Frontal cortex (tissue), 4 donors: ENCODE measurements around the gene LAMTOR3. TPM values are rescaled to one million over a fixed set of nuclear protein-coding genes. Genes with fewer than 3 reads are reported as not detected.
"Not testable (repeated sequence)": the region's sequence is repeated elsewhere in the genome, so short reads cannot be mapped to it uniquely, and the experiment has no call there.

ENCODE experiments used
- DNase-seq, 2 donors: peaks; one replicate each; pipeline ENCODE4 v3.0.0; 2012; ENCODE audit warnings: low spot score in 2 of 2
- FAIRE-seq: peaks from 2 replicates; lab custom pipeline; 2012; peaks lifted over from hg19 to GRCh38; lab: Jason Lieb, UNC
- total RNA-seq: library from RNA; depleted of rRNA; stranded (reverse); fragments of >200 nt; gene quantifications from one replicate; pipeline ENCODE4 v1.2.3, GENCODE V29; 2014
- donor health status: control.
- donor health status: control.
- donor health status: control.

The LAMTOR3 gene
- total RNA-seq, 1 donor from 2014 or later, result 56.7 TPM

DNA sequence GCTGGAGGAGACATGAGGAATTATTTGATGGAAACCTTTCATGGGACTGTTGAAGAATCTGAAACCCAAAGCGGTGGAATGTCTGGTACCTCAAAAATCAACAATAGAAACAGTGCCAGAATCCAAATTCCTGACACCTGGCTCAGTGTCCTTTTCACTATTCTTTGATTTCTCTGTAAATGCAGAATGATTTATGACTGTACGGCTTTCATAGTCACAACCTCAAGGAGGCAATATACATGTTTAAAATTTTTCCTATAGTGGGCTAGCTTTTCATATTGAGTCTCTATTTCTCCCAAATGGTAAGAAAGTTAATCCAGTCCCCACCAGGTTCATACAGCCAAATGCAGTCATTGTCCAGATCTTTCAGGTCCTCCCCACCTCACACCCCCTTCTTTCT lies 58.3 kb downstream of the LAMTOR3 start:
- FAIRE-seq, result no peak

GRCh38 chr4:99834569-99834968 lies 59.7 kb downstream of the LAMTOR3 start:
- DNase-seq, result no peak
- no peak for FAIRE-seq

More for the DNA sequence above, 58.3 kb downstream of the LAMTOR3 start:
- no peak for DNase-seq

DNA sequence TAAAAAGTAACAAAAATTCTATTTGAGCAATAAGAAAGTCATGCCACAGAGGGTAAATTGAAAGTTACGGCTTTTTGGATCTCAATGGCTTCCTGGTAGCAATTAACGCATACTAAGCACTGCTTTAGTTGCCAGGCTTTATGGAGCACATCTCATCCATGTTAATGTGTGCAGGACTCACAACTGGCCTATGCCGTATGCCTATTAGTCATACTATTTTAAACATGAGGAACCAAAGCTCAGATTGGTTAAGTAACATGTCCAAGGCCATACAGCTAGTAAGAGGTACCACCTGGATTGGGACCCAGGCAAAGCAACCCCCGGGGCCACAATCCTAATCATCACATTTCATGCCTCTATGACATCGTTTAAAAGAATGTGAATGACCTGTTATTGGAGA lies 60.5 kb downstream of the LAMTOR3 start:
- FAIRE-seq (no peak), DNase-seq (no peak)

- no peak for DNase-seq
- no peak for FAIRE-seq
Observed at GRCh38 chr4:99832758-99833157, 61.5 kb downstream of the LAMTOR3 start.

GRCh38 chr4:99832321-99832720 lies 61.9 kb downstream of the LAMTOR3 start:
- FAIRE-seq, result no peak

DNA sequence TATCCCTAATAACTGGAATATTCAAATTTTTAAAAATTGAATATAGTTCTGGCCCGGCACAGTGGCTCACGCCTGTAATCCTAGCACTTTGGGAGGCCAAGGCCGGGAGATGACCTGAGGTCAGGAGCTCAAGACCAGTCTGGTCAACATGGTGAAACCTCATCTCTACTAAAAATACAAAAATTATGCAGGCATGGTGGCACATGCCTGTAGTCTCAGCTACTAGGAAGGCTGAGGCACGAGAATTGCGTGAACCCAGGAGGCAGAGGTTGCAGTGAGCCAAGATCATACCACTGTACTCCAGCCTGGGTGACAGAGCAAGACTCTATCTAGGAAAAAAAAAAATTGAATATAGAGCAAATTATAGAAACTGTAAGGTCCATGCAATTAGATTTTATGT lies 64.2 kb downstream of the LAMTOR3 start:
- not testable (repeated sequence) for DNase-seq, FAIRE-seq

More at GRCh38 chr4:99832321-99832720, 61.9 kb downstream of the LAMTOR3 start:
- no peak for DNase-seq

- DNase-seq (no peak), FAIRE-seq (no peak)
Observed at GRCh38 chr4:99828477-99828876, 65.8 kb downstream of the LAMTOR3 start.

Other genes starting within 250 kb of the LAMTOR3 start
- under 0.01 TPM for gene C4orf54, start 236.6 kb downstream of the LAMTOR3 start, total RNA-seq
- gene DAPP1, start 77.6 kb downstream of the LAMTOR3 start, total RNA-seq, result 0.41 TPM
- gene DNAJB14, start 52.2 kb upstream of the LAMTOR3 start, total RNA-seq, result 97.4 TPM
- gene H2AZ1, start 55.8 kb upstream of the LAMTOR3 start, total RNA-seq, result 119 TPM